ENCODE results near the gene IFI30. TPM values are rescaled to one million over a fixed set of nuclear protein-coding genes. Genes with fewer than 3 reads are reported as not detected.

IFI30 gene
- total and polyA plus RNA-seq, 2 experiments from 2014 or later: 27.4 to 34.4 TPM

- Histone ChIP-seq H3K4me2 (peak overlapping the region; percentile 98), H3K4me1 (ENCODE audit: insufficient read depth) (peaks cover 16% of the 10 kb centered on the region; the same call in 1 of the 2 replicates), H3K4me3 (peak overlapping the region; percentile 55), H3K36me3 (ENCODE audit: insufficient read depth) (no peaks in the 10 kb centered on the region), H4K20me1 (replicated peaks; ENCODE audit: insufficient read depth) (peaks cover 9% of the 10 kb centered on the region), H3K9me2 (ENCODE audit: insufficient read depth) (no peaks in the 10 kb centered on the region), H3F3A (replicated peaks; ENCODE audit: low read depth) (peaks cover 15% of the 10 kb centered on the region), H2AFZ (0 out of 2 replicates have a peak overlapping the region, but pooled peaks have one; percentile 32), H3K27ac (ENCODE audit: low read depth) (0 out of 2 replicates have a peak overlapping the region, but pooled peaks have one; percentile 55), H3K79me2 (replicated peaks; ENCODE audit: insufficient read depth) (peaks cover 7% of the 10 kb centered on the region), H3K27me3 (ENCODE audit: insufficient read depth) (no peaks in the 10 kb centered on the region)
- H3K27me3 Mint-ChIP-seq (ENCODE audit: insufficient read depth, low read depth, poor library complexity): peaks cover 8% of the 10 kb centered on the region
- peaks cover 4% of the 10 kb centered on the region for H3K36me3 Mint-ChIP-seq (ENCODE audit: low read depth)
- no peaks in the 10 kb centered on the region for H3K9me3 Mint-ChIP-seq
- TF ChIP-seq ETS1 (IDR thresholded peaks at IDR 0.05) (0 out of 2 replicates have a peak, but pooled peaks have one; percentile 8), STAT1 (IDR thresholded peaks at IDR 0.05; ENCODE audit: unreplicated experiment) (no peak), EZH2 (IDR thresholded peaks at IDR 0.05; ENCODE audit: low read depth, unreplicated experiment) (no peak)
- peak; percentile 31 for DNase-seq (ENCODE audit: low spot score)
- peak overlapping the region; percentile 2; the same call in 1 of the 2 replicates for H3K27ac Mint-ChIP-seq
- ATAC-seq: peak; percentile 1
- H3K4me3 Mint-ChIP-seq: peak overlapping the region; percentile 85
- peaks cover 18% of the 10 kb centered on the region for H3K4me1 Mint-ChIP-seq
Measured at GRCh38 chr19:18153556-18154134, 20.0 kb upstream of the IFI30 start.

GRCh38 chr19:18155095-18156087 lies 18.2 kb upstream of the IFI30 start:
- ATAC-seq (no peak), DNase-seq (ENCODE audit: low spot score) (no peak)
- peaks cover 19% of the 10 kb centered on the region for H3K4me1 Mint-ChIP-seq
- H3K4me3 Mint-ChIP-seq: no peak overlapping the region
- Histone ChIP-seq H4K20me1 (replicated peaks; ENCODE audit: insufficient read depth) (peaks cover 9% of the 10 kb centered on the region), H3K4me3 (no peak overlapping the region), H3K27me3 (ENCODE audit: insufficient read depth) (no peaks in the 10 kb centered on the region), H3K36me3 (ENCODE audit: insufficient read depth) (no peaks in the 10 kb centered on the region), H3F3A (replicated peaks; ENCODE audit: low read depth) (peaks cover 16% of the 10 kb centered on the region), H3K79me2 (replicated peaks; ENCODE audit: insufficient read depth) (peaks cover 7% of the 10 kb centered on the region), H2AFZ (no peak overlapping the region), H3K9me2 (ENCODE audit: insufficient read depth) (no peaks in the 10 kb centered on the region), H3K4me2 (no peak overlapping the region), H3K27ac (ENCODE audit: low read depth) (no peak overlapping the region), H3K4me1 (ENCODE audit: insufficient read depth) (peaks cover 16% of the 10 kb centered on the region; the same call in 1 of the 2 replicates)
- H3K27me3 Mint-ChIP-seq (ENCODE audit: insufficient read depth, low read depth, poor library complexity): peaks cover 7% of the 10 kb centered on the region
- peaks cover 4% of the 10 kb centered on the region for H3K36me3 Mint-ChIP-seq (ENCODE audit: low read depth)
- H3K9me3 Mint-ChIP-seq: no peaks in the 10 kb centered on the region
- no peak overlapping the region for H3K27ac Mint-ChIP-seq
- no peak for TF ChIP-seq EZH2phosphoT487 (IDR thresholded peaks at IDR 0.05; ENCODE audit: unreplicated experiment)
- no peak for TF ChIP-seq POLR2AphosphoS5 (IDR thresholded peaks at IDR 0.05; ENCODE audit: low read depth)
- no peak for TF ChIP-seq NANOG (IDR thresholded peaks at IDR 0.05; ENCODE audit: borderline replicate concordance)
- no peak for TF ChIP-seq JUNB (IDR thresholded peaks at IDR 0.05; ENCODE audit: unreplicated experiment)
- no peak for TF ChIP-seq ZNF462 (CRISPR knock-in tag; IDR thresholded peaks at IDR 0.05)
- TF ChIP-seq CREB1 (CRISPR knock-in tag; IDR thresholded peaks at IDR 0.05; ENCODE audit: low read depth): no peak
- no peak for TF ChIP-seq STAT1 (IDR thresholded peaks at IDR 0.05; ENCODE audit: unreplicated experiment)
- TF ChIP-seq ZNF114 (CRISPR knock-in tag; IDR thresholded peaks at IDR 0.05): no peak

All from GM23338 (cell line).